Measurements from ENCODE around the gene SLC39A3.

The SLC39A3 gene

DNA sequence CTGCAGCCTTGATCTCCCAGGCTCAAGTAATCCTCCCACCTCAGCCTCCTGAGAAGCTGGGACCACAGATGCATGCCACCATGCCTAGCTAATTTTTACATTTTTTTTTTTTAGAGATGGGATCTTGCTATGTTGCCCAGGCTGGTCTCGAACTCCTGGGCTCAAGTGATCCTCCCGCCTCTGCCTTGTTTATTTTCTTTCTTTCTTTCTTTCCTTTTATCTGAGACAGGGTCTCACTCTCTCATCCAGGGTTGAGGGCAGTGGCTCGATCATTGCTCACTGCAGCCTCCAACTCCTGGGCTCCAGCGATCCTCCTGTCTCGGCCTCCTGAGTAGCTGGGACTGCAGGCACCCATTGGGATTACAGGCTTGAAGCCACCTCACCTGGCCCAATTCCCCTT, 33.6 kb downstream of the SLC39A3 start:
- DNase-seq (ENCODE audit: low read depth in 1 of 2, low spot score in 1 of 2), result no peak

- no peak for DNase-seq (ENCODE audit: low read depth in 1 of 2, low spot score in 1 of 2)
Measured at GRCh38 chr19:2703691-2704216, 36.1 kb downstream of the SLC39A3 start.

DNA sequence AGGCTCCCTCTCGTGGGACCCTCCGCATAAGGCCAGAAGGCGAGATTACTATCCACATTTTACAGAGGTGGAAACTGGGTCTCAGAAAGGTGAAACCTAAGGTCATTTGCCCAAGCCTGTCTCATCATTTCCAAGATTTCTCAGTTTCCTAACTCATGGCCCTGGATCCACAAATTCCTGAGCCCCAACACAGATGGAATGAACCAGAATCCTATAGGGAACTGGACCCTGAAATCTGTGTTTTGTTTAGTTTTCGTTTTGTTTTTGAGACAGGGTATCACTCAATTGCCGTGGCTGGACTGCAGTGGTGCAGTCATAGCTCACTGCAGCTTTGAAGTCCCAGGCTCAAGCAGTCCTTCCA, 36.8 kb downstream of the SLC39A3 start:
- no peak for DNase-seq (ENCODE audit: low read depth in 1 of 2, low spot score in 1 of 2)

DNA sequence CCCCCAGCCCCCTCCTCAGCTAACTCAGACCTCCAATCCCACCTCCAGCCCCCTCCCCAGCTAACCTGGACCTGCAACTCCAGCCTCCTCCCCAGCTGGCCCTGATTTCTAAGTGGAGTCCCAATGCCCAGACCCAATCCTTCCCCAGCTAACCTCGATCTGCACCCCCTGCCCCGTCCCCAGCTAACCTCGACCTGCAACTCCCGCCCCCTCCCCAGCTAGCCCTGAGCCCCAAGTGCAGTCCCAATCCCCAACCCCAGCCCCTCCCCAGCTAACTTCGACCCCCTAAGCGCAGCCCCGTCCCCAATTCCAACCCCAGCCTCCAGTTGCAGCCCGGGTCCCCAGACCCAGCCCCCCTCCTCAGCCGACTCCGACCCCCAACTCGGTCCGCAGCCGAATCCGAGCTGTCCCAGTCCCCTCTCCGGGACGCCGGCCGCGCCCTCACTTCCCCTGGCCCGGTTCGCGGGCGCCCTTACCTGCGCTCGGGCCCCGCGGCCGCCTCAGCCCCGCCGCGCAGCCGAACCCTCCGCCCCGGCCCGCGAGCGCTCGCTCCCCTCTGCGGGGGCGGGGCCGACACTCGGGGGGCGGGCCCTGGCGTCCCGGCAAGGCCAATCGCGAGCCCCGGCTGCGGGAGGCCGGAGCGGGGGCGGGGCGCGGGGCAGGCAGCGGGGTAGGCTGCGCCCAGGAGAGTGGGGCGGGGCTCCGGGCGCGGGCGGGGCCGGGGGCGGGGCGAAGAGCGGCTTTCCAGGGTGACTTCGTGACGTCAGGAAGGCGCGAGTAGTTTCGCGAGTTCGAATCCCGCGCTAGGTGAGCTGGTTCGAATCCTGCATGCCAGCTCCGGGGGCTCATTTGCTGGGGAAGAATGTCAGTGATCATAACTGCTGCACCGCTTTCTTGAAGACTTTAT, 37.4 kb downstream of the SLC39A3 start, which contains the start of gene GNG7:
Gene GNG7 (minus strand): TSS at position 525 of the 907 bp plus-strand sequence. CDS start 182,006 bp downstream, outside the sequence.
- DNase-seq (ENCODE audit: low read depth in 1 of 2, low spot score in 1 of 2), result peak; percentile 89 to 93

GRCh38 chr19:2701361-2702169, 38.3 kb downstream of the SLC39A3 start:
- no peak for DNase-seq (ENCODE audit: low read depth in 1 of 2, low spot score in 1 of 2)

GRCh38 chr19:2700660-2701360, 39.0 kb downstream of the SLC39A3 start:
- DNase-seq (ENCODE audit: low read depth in 1 of 2, low spot score in 1 of 2), result no peak

GRCh38 chr19:2699413-2700140, 40.2 kb downstream of the SLC39A3 start:
- DNase-seq (ENCODE audit: low read depth in 1 of 2, low spot score in 1 of 2), result no peak

DNA sequence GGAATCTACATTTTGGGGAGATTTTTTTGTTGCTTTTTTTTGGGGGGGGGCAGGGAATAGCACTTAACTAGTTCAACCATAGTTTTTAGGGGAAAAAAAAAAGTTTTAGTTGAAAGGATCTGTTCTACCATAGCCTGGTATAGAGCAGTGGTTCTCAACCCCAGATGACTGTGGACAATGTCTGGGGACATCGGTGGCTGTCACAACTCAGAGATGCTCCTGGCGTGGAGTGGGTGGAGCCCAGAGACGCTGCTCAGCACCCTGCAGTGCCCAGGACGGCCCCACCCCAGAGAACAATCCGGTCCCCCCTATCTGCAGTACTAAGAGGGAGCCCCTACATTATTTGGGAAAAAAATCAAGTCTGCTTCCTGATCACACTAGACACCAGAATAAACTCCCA, 45.6 kb downstream of the SLC39A3 start:
- no peak for DNase-seq (ENCODE audit: low read depth in 1 of 2, low spot score in 1 of 2)

DNA sequence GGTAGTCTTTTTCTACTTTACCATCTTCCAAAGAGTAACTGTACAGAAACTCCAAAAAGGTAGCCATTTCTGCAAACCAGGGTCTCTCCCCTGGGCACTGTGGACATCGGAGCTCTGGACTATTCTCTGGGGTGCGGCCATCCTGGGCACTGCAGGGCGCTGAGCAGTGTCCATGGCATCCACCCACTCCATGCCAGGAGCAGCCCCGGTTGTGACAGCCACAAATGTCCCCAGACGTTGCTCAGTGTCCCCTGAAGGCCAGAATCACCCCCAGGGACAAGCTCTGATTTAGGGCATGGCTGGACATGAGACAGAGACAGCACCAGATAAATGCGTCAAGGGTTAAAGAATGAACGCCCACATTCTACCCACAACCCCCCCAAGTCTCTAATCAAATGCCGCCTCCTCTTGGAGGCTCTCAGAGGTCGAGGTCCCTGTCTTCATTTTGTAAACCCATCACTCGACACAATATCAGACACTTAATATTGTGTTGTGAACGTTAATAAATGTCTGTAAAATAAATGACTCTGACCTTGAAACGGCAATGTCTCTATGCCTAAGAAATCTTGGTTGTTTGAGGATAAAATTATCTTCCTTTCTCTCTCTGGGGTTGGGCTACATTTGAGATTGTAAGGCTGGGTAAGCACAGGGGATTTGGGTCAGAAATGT, 46.2 kb downstream of the SLC39A3 start:
- no peak for DNase-seq (ENCODE audit: low read depth in 1 of 2, low spot score in 1 of 2)

- no peak for DNase-seq (ENCODE audit: low read depth in 1 of 2, low spot score in 1 of 2)
Measured at GRCh38 chr19:2691951-2692350, 47.9 kb downstream of the SLC39A3 start.

DNA sequence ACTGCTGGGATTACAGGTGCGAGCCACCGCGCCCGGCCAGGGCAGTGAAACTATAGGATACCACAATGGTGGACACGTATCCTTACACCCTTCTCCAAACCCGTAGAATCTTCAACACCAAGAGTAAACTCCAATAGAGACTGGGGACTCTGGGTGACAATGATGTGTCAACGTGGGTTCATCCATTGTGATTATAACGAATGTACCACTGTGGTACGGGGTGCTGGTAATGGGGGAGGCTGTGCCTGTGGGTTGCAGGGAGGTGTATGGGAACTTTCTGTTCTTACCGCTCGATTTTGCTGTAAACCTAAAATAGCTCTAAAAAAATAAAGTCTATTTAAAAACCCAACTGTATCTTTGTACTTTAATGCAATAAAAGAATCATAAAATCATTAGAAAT, 49.0 kb downstream of the SLC39A3 start:
- no peak for DNase-seq (ENCODE audit: low read depth in 1 of 2, low spot score in 1 of 2)

DNA sequence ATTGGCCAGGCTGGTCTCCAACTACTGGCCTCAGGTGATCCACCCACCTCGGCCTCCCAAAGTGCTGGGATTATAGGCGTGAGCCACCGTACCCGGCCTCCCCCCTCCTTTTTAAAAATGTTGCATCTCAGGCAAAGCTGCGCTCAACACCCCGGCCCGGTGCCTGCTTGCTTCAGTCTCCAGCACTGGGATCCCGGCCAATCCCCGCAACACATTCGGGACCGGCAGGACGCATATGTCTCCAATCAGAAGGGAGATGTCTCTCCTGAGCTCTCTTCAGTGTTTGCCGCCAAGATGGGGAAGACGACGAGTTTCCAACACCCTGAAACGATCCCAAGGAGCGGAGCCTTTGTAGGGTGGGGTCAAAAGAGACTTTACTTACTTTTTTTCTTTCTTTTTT, 53.5 kb downstream of the SLC39A3 start:
- DNase-seq (ENCODE audit: low read depth in 1 of 2, low spot score in 1 of 2), result no peak

GRCh38 chr19:2685204-2685704, 54.6 kb downstream of the SLC39A3 start:
- DNase-seq (ENCODE audit: low read depth in 1 of 2, low spot score in 1 of 2), result no peak

- DNase-seq (ENCODE audit: low read depth in 1 of 2, low spot score in 1 of 2), result no peak
Measured at GRCh38 chr19:2683430-2684003, 56.3 kb downstream of the SLC39A3 start.
